HT-29 (cell line): Measurements from ENCODE around the gene C1orf87. TPM values are rescaled to one million over a fixed set of nuclear protein-coding genes. Genes with fewer than 3 reads are reported as not detected.

ENCODE experiments used
- DNase-seq: peaks from one replicate; pipeline ENCODE4 v3.0.0-alpha.2; 2015; ENCODE audit warnings: low spot score
- small RNA-seq: library from RNA; depleted of rRNA; stranded (forward); fragments of <200 nt; gene quantifications from one replicate; pipeline ENCODE3, GENCODE V24; 2014
- total RNA-seq: library from RNA; depleted of rRNA; stranded (reverse); fragments of >200 nt; shearing (Covaris generic); gene quantifications from 2 replicates; pipeline ENCODE4 v1.2.3, GENCODE V29; 2014; rRNA removed

The C1orf87 gene
- total RNA-seq, 1 experiment from 2014 or later, result not detected

DNA sequence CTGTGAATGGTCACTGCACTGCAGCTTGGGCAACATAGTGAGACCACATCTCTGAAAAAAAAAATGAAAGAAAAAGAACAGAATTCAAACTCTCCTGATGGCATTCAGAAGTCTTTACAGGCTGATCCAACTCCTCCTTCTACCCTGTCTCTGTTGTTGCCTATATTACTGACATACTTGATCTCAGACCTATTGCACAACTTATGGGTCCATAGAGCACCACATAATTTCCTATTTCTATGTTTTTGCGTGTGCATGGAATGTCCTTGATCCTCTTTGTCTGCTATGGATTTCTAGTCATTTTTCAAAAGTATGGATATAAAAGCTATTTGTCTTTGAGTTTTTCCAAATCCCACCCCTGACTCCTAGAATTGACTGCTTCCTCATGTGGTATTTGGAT, 124.6 kb downstream of the C1orf87 start:
- no peak for DNase-seq

DNA sequence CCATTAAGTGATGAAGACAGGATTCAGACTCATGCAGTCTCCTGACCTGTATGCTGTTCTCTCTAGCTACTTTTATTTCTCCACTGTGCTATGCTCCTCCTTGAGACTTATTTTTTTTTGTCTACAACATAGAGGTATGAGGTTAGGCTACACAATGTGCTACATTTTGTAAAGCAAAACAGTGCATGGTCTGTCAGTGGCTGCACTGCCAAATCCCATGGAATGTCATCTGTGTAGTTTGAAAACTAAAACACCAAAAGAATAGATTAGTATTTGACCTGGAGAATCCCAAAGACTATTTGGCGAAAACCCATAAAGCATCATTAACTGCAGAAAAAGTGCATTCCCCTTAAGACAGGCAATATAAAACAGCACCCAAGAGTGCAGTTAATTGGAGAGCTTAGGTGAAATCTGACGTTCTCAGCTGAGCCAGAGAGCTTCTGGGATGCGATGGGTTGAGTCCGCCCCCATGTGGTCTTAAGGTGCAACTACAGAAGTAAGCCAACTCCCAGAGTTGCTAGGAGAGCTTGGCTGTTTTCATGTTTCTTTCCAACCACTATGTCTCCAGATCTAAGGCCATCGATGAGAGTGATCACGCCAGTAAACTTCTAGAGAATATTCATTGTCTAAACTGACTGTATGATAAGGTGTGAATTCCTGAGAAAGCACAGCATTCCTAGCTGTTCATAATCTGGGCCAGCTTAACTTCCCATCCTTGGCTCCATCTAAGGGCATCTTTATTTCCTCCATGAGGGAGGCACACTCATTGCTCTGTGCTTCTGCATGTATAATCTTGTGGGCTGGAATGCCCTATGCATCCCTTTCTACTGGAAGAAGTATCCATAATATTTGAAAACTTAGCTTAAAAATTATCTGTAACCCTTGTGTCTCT, 126.3 kb downstream of the C1orf87 start:
- DNase-seq, result peak; percentile 82

DNA sequence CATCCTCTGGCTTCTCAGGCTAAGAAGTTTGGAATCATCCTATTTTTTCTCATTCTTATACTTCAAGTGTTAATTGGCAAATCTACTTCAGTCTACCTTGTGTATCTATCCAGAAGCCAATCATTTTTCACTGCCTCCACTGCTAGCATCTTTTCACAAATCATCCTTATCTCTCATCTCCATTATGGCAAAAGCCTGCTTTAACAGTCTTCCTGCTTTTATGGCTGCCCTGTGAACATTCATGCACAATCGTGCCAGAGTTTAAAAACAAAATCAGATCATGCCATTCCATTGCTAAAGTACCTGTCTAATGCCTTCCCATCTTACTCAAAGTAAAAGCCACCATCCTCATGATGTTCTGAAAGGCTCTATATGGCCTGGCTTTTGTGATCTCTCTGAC, 127.8 kb downstream of the C1orf87 start:
- DNase-seq, result no peak

Small RNA genes within 50 kb of the gene (small RNA-seq; reads per million reads assigned to genes)
- gene RN7SL475P, result not detected

Other genes with a start within 250 kb of the C1orf87 start
- gene CYP2J2, start 147.0 kb downstream of the C1orf87 start, total RNA-seq, result not detected in 2 replicates